ENCODE data around the gene KCNJ9. TPM values are rescaled to one million over a fixed set of nuclear protein-coding genes. Genes with fewer than 3 reads are reported as not detected.

Gene KCNJ9
- total and polyA plus RNA-seq, 2 of the 13 experiments (the other 11 are each of a cell fraction or from before 2014, with no cell fraction given), result not detected

DNA sequence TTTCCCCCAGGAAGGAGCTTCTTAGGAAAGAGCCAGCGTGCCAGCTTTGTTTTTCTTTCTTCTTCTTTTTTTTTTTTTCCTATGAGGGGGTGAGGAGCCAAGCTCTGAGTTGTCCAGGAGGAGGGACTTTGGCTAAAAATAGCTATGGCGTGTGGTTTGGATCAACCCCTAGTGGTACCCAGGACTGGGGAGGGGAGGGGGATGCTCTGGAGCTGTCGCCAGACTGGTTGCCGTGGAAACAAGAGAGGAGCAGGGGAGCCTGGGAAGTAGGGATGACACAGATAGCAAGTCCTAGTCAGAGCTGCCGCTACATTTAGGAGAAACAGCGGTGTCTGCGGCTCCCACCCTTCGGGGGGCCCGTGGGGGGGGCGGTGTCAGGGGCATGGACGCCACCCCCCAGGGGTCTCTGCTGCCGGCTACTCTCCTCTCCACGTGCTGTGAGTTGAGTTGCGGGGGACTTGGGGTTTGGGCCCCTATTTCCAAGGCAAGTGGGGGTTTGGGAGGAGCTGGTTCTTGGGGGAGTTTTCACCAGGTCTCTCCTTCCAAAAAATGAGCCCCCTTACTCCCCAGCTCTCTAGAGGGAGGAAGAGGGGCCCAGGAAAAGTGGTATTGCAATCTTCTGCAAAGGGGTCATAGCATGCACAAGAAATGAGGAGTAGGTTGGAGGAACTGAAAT lies at the start of gene KCNJ9 (continued):
- TF ChIP-seq, protein P1, sequence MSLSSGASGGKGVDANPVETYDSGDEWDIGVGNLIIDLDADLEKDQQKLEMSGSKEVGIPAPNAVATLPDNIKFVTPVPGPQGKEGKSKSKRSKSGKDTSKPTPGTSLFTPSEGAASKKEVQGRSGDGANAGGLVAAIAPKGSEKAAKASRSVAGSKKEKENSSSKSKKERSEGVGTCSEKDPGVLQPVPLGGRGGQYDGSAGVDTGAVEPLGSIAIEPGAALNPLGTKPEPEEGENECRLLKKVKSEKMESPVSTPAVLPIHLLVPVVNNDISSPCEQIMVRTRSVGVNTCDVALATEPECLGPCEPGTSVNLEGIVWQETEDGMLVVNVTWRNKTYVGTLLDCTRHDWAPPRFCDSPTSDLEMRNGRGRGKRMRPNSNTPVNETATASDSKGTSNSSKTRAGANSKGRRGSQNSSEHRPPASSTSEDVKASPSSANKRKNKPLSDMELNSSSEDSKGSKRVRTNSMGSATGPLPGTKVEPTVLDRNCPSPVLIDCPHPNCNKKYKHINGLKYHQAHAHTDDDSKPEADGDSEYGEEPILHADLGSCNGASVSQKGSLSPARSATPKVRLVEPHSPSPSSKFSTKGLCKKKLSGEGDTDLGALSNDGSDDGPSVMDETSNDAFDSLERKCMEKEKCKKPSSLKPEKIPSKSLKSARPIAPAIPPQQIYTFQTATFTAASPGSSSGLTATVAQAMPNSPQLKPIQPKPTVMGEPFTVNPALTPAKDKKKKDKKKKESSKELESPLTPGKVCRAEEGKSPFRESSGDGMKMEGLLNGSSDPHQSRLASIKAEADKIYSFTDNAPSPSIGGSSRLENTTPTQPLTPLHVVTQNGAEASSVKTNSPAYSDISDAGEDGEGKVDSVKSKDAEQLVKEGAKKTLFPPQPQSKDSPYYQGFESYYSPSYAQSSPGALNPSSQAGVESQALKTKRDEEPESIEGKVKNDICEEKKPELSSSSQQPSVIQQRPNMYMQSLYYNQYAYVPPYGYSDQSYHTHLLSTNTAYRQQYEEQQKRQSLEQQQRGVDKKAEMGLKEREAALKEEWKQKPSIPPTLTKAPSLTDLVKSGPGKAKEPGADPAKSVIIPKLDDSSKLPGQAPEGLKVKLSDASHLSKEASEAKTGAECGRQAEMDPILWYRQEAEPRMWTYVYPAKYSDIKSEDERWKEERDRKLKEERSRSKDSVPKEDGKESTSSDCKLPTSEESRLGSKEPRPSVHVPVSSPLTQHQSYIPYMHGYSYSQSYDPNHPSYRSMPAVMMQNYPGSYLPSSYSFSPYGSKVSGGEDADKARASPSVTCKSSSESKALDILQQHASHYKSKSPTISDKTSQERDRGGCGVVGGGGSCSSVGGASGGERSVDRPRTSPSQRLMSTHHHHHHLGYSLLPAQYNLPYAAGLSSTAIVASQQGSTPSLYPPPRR (CRISPR knock-in tag; IDR thresholded peaks at IDR 0.05; ENCODE audit: borderline replicate concordance), result no peak
- no peak for TF ChIP-seq GPN1 (CRISPR knock-in tag; IDR thresholded peaks at IDR 0.05; ENCODE audit: borderline replicate concordance)

GRCh38 chr1:160032165-160032820 lies 49.0 kb upstream of the KCNJ9 start:
- DNase-seq (ENCODE audit: low spot score) (no peak), FAIRE-seq (no peak), ATAC-seq (peak; percentile 62)
- intact Hi-C loops (cut with micrococcal nuclease; ENCODE audit: unreplicated experiment) (loop anchor here (1.0 to 2.0 kb wide), 2 partner anchors 21 to 38 kb away; partner anchors contain the start of gene KCNJ10), in situ Hi-C loops (cut with HindIII; ENCODE audit: extremely low pct_ligation_motif_present, low pct_unique_long_range_greater_than_20kb) (no loop called here)
- H2AFZ ChIP-seq (ENCODE audit: low read length), result peak overlapping the region; percentile 86
- CTCF ChIA-PET (ENCODE audit: low intra/inter-chr PET ratio, low total read pairs), result no interaction called here
- no peaks in the 10 kb centered on the region for H3K36me3 ChIP-seq (replicated peaks in 1 of 2; ENCODE audit: control insufficient read depth in 1 of 2, insufficient read depth in 2 of 2, low read length in 2 of 2)
- H3K27ac ChIP-seq (ENCODE audit: extremely low read length, insufficient read depth, low read length), result peak overlapping the region; percentile 76
- H3K4me2 ChIP-seq (ENCODE audit: low read depth, low read length), result peak overlapping the region; percentile 97
- H3K9ac ChIP-seq (ENCODE audit: insufficient read depth, low read depth, low read length), result peak overlapping the region; percentile 73
- H3K4me1 ChIP-seq (ENCODE audit: insufficient read depth, low read length), result peaks cover 28% of the 10 kb centered on the region
- WGBS (ENCODE audit: low lambda C conversion rate), result 2% methylated on average over 12 of the region's 18 CpGs
- TSS peak; percentile 65 for BruUV-seq (replicated peaks)
- POLR2A ChIA-PET, result interaction anchor here (1.6 to 2.0 kb wide), 3 partner anchors 14 to 38 kb away, joined by 3 to 11 read pairs (median 6); partner anchors contain the start of gene KCNJ10
- H3K79me2 ChIP-seq (ENCODE audit: insufficient read depth, low read length), result peaks cover 21% of the 10 kb centered on the region
- no peaks in the 10 kb centered on the region; a peak in 1 of 5 replicates for H3K27me3 ChIP-seq (ENCODE audit: control insufficient read depth in 1 of 2, insufficient read depth in 2 of 2, low read length in 2 of 2)
- H3K9me3 ChIP-seq (ENCODE audit: low read length), result no peaks in the 10 kb centered on the region
- H4K20me1 ChIP-seq (ENCODE audit: insufficient read depth, low read length), result no peaks in the 10 kb centered on the region
- H3K4me3 ChIP-seq (replicated peaks in 1 of 3; ENCODE audit: insufficient read depth in 1 of 3, low read depth in 2 of 3, low read length in 3 of 3), result peak overlapping the region; percentile 72 to 92 (median 84)
- TF ChIP-seq ZFX (CRISPR knock-in tag; IDR thresholded peaks at IDR 0.05; ENCODE audit: low read depth) (peak; percentile 33; the same call in 1 of the 2 replicates), ZFY (CRISPR knock-in tag; IDR thresholded peaks at IDR 0.05) (0 out of 2 replicates have a peak, but pooled peaks have one; percentile 16), ZHX2 (IDR thresholded peaks at IDR 0.05; ENCODE audit: low read depth) (0 out of 2 replicates have a peak, but pooled peaks have one; percentile 9), ZHX2 (CRISPR knock-in tag; IDR thresholded peaks at IDR 0.05; ENCODE audit: borderline replicate concordance) (no peak), RFXAP (CRISPR knock-in tag; IDR thresholded peaks at IDR 0.05; ENCODE audit: borderline replicate concordance) (no peak)
